Activated CD4-positive, alpha-beta memory T cell treated with anti-CD3 and anti-CD28 coated beads, Interleukin-2, amount 10 ng/mL, durations not matched to agents 7 days and 5 days (primary cell): ENCODE results near the gene GID8. TPM values are rescaled to one million over a fixed set of nuclear protein-coding genes. Genes with fewer than 3 reads are reported as not detected.
A peak's percentile ranks its signal among the peaks of the same experiment; 100 is the strongest.

Source experiments
- CTCF ChIA-PET: fragments of 350-600 bp; sonication (Branson Sonifier 250); formaldehyde crosslinking; loops from one replicate; lab custom pipeline; 2021; ENCODE audit warnings: antibody characterized with exemption, inconsistent platforms; lab: Charles Lee
- POLR2A ChIA-PET: fragments of 350-600 bp; sonication (Branson Sonifier 250); formaldehyde crosslinking; loops from one replicate; lab custom pipeline; 2021; ENCODE audit warnings: antibody characterized with exemption; lab: Charles Lee
- DNase-seq: peaks from one replicate; pipeline ENCODE4 v3.0.0-alpha.2; 2020
- H3K27ac Mint-ChIP-seq: one replicate; pipeline ENCODE4 v1.8.0; 2021; ENCODE audit warnings: mild to moderate bottlenecking, mixed read lengths
- H3K27me3 Mint-ChIP-seq: one replicate; pipeline ENCODE4 v1.8.0; 2021; ENCODE audit warnings: mixed read lengths
- H3K36me3 Mint-ChIP-seq: one replicate; pipeline ENCODE4 v1.8.0; 2021; ENCODE audit warnings: low read depth, mixed read lengths
- H3K4me1 Mint-ChIP-seq: one replicate; pipeline ENCODE4 v1.8.0; 2021; ENCODE audit warnings: mixed read lengths
- H3K4me3 Mint-ChIP-seq: one replicate; pipeline ENCODE4 v1.8.0; 2021; ENCODE audit warnings: mild to moderate bottlenecking, mixed read lengths
- H3K9me3 Mint-ChIP-seq: one replicate; pipeline ENCODE4 v1.8.0; 2021; ENCODE audit warnings: mixed read lengths
- total RNA-seq, 2 experiments: library from RNA; stranded (reverse); gene quantifications; one replicate each; pipeline ENCODE4 v1.2.3, GENCODE V29; 2021

GID8 gene
- total RNA-seq, 2 experiments from 2014 or later = 31.9 to 32.8 TPM

GRCh38 chr20:62966212-62967148, 28.5 kb downstream of the GID8 start:
- Mint-ChIP-seq H3K9me3 (no peaks in the 10 kb centered on the region), H3K4me3 (no peak overlapping the region), H3K36me3 (no peaks in the 10 kb centered on the region), H3K27ac (no peak overlapping the region), H3K4me1 (peaks cover 3% of the 10 kb centered on the region), H3K27me3 (peaks cover 3% of the 10 kb centered on the region)
- ChIA-PET POLR2A (no interaction called here), CTCF (no interaction called here)
- DNase-seq = no peak

- Mint-ChIP-seq H3K9me3 (no peaks in the 10 kb centered on the region), H3K4me3 (no peak overlapping the region), H3K36me3 (no peaks in the 10 kb centered on the region), H3K27me3 (peaks cover 9% of the 10 kb centered on the region), H3K27ac (no peak overlapping the region), H3K4me1 (peaks cover 9% of the 10 kb centered on the region)
- CTCF ChIA-PET = no interaction called here
- POLR2A ChIA-PET = no interaction called here
- no peak for DNase-seq
Observed at GRCh38 chr20:62967149-62967501, 29.2 kb downstream of the GID8 start.

GRCh38 chr20:62967628-62968351, 29.8 kb downstream of the GID8 start:
- H3K4me3 Mint-ChIP-seq = no peak overlapping the region
- no peak overlapping the region for H3K27ac Mint-ChIP-seq
- POLR2A ChIA-PET = no interaction called here
- CTCF ChIA-PET = no interaction called here
- no peak for DNase-seq
- no peaks in the 10 kb centered on the region for H3K36me3 Mint-ChIP-seq
- no peaks in the 10 kb centered on the region for H3K9me3 Mint-ChIP-seq
- peaks cover 14% of the 10 kb centered on the region for H3K27me3 Mint-ChIP-seq
- peaks cover 13% of the 10 kb centered on the region for H3K4me1 Mint-ChIP-seq

GRCh38 chr20:62968378-62969178, 30.6 kb downstream of the GID8 start:
- peaks cover 21% of the 10 kb centered on the region for H3K27me3 Mint-ChIP-seq
- ChIA-PET POLR2A (no interaction called here), CTCF (no interaction called here)

GRCh38 chr20:62969179-62969760, 31.3 kb downstream of the GID8 start:
- H3K36me3 Mint-ChIP-seq = no peaks in the 10 kb centered on the region
- CTCF ChIA-PET = no interaction called here
- no peak for DNase-seq
- POLR2A ChIA-PET = no interaction called here
- H3K4me1 Mint-ChIP-seq = peaks cover 13% of the 10 kb centered on the region
- H3K27ac Mint-ChIP-seq = no peak overlapping the region
- peaks cover 28% of the 10 kb centered on the region for H3K27me3 Mint-ChIP-seq
- H3K9me3 Mint-ChIP-seq = no peaks in the 10 kb centered on the region
- H3K4me3 Mint-ChIP-seq = no peak overlapping the region

More at GRCh38 chr20:62968378-62969178, 30.6 kb downstream of the GID8 start:
- no peaks in the 10 kb centered on the region for H3K9me3 Mint-ChIP-seq
- H3K27ac Mint-ChIP-seq = no peak overlapping the region
- no peaks in the 10 kb centered on the region for H3K36me3 Mint-ChIP-seq
- no peak overlapping the region for H3K4me3 Mint-ChIP-seq
- H3K4me1 Mint-ChIP-seq = peaks cover 13% of the 10 kb centered on the region
- no peak for DNase-seq

GRCh38 chr20:62969939-62970306, 32.0 kb downstream of the GID8 start:
- Mint-ChIP-seq H3K36me3 (no peaks in the 10 kb centered on the region), H3K27me3 (peaks cover 34% of the 10 kb centered on the region), H3K27ac (no peak overlapping the region), H3K9me3 (no peaks in the 10 kb centered on the region), H3K4me3 (no peak overlapping the region), H3K4me1 (peaks cover 13% of the 10 kb centered on the region)
- DNase-seq = no peak
- CTCF ChIA-PET = interaction anchor here (1.6 to 3.8 kb wide), 2 partner anchors 33 to 39 kb away, joined by 4 to 30 read pairs; no protein-coding TSS in a partner anchor
- POLR2A ChIA-PET = no interaction called here

- H3K4me3 Mint-ChIP-seq = no peak overlapping the region
- peaks cover 38% of the 10 kb centered on the region for H3K27me3 Mint-ChIP-seq
- POLR2A ChIA-PET = no interaction called here
- no peaks in the 10 kb centered on the region for H3K9me3 Mint-ChIP-seq
- no peaks in the 10 kb centered on the region for H3K36me3 Mint-ChIP-seq
- DNase-seq = no peak
- peaks cover 13% of the 10 kb centered on the region for H3K4me1 Mint-ChIP-seq
- H3K27ac Mint-ChIP-seq = no peak overlapping the region
- CTCF ChIA-PET = interaction anchor here (1.6 to 3.8 kb wide), 2 partner anchors 32 to 39 kb away, joined by 4 to 30 read pairs; no protein-coding TSS in a partner anchor
Observed at GRCh38 chr20:62970307-62971210, 32.6 kb downstream of the GID8 start.

- Mint-ChIP-seq H3K9me3 (no peaks in the 10 kb centered on the region), H3K4me1 (peaks cover 16% of the 10 kb centered on the region), H3K27ac (no peak overlapping the region), H3K4me3 (no peak overlapping the region), H3K27me3 (peaks cover 44% of the 10 kb centered on the region), H3K36me3 (no peaks in the 10 kb centered on the region)
- ChIA-PET POLR2A (no interaction called here), CTCF (interaction anchor here (1.2 to 3.8 kb wide), 4 partner anchors 13 to 38 kb away, joined by 4 to 30 read pairs (median 6); no protein-coding TSS in a partner anchor)
- no peak for DNase-seq
Observed at GRCh38 chr20:62971211-62971949, 33.4 kb downstream of the GID8 start.

- Mint-ChIP-seq H3K27me3 (peaks cover 48% of the 10 kb centered on the region), H3K36me3 (no peaks in the 10 kb centered on the region), H3K9me3 (no peaks in the 10 kb centered on the region), H3K27ac (no peak overlapping the region), H3K4me3 (no peak overlapping the region), H3K4me1 (peaks cover 20% of the 10 kb centered on the region)
- DNase-seq = peak; percentile 87
- ChIA-PET CTCF (interaction anchor here (0.7 to 3.8 kb wide), 22 partner anchors 9 to 243 kb away, joined by 3 to 30 read pairs (median 4); partner anchors contain the start of gene GID8), POLR2A (interaction anchor here (1.0 to 1.9 kb wide), 6 partner anchors 10 to 37 kb away, joined by 3 to 7 read pairs (median 4); partner anchors contain the start of genes BHLHE23 and GID8)
Observed at GRCh38 chr20:62971950-62972844, 34.2 kb downstream of the GID8 start.
